GM12801 (cell line): ENCODE results near the gene WSCD1.

ENCODE experiments used
- TF ChIP-seq, protein P1 (sequence below): IDR thresholded peaks from one replicate; pipeline ENCODE4 v1.5.1; 2011; ENCODE audit warnings: control low read depth; ENCODE audit not compliant: insufficient read length; ENCODE audit errors: extremely low read depth

Gene WSCD1

DNA sequence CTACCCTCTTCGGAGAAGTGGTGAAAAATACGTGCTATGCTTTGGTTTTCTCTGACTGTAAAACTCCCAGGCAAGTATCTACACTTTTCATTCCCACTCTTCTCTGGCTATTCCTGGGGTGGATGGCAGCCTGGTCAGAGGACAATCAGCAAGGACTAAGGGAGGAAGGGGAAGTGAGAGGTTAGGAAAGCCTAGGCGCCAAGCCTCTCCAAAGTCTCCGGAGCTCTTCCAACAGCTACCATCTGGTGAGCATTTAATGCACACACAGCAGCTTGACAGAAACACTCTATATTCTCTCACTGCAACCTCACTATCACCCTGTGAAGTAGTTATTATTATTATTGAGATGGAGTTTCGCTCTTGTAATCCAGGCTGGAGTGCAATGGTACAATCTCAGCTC is 65.1 kb downstream of the WSCD1 start:
- TF ChIP-seq, protein P1, sequence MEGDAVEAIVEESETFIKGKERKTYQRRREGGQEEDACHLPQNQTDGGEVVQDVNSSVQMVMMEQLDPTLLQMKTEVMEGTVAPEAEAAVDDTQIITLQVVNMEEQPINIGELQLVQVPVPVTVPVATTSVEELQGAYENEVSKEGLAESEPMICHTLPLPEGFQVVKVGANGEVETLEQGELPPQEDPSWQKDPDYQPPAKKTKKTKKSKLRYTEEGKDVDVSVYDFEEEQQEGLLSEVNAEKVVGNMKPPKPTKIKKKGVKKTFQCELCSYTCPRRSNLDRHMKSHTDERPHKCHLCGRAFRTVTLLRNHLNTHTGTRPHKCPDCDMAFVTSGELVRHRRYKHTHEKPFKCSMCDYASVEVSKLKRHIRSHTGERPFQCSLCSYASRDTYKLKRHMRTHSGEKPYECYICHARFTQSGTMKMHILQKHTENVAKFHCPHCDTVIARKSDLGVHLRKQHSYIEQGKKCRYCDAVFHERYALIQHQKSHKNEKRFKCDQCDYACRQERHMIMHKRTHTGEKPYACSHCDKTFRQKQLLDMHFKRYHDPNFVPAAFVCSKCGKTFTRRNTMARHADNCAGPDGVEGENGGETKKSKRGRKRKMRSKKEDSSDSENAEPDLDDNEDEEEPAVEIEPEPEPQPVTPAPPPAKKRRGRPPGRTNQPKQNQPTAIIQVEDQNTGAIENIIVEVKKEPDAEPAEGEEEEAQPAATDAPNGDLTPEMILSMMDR: no peak

- TF ChIP-seq, protein P1: no peak
These were observed 65.8 kb downstream of the WSCD1 start for GRCh38 chr17:6135996-6136395.

- TF ChIP-seq, protein P1: no peak
These were observed 67.7 kb downstream of the WSCD1 start for GRCh38 chr17:6137716-6138502.

DNA sequence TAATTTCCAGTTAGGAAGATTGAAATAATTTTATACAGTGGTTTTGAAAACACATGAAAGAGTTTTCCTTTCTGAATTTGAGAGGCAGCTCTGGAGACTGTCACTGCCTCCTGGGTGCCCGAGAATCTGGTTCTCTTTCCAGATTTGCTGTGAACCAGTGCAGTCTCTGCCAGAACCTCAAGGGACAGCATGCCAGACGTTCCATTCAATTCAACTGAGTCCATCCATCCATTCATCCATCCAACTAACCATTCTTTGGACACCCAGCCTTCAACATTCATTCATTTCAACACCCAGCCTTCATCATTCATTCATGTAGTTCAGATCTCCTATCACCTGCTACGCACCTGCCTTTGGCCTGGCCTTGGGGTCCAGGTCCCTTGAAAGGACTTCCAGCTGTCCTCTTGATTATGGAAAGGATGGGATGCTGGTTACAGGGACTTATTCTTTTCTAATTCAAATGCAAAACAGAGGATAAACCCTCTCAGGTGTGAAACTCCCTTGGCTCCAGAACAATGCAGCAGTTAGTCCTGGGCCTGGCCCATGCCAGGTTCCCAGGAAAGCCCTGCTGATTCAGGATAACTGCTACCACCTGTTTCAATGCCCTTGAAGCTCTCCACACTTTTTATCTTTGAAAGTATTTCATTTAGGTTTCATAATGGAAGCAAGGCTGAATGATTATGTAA is 68.7 kb downstream of the WSCD1 start:
- TF ChIP-seq, protein P1: no peak

- TF ChIP-seq, protein P1: no peak
These were observed 69.3 kb downstream of the WSCD1 start for GRCh38 chr17:6139447-6139832.

DNA sequence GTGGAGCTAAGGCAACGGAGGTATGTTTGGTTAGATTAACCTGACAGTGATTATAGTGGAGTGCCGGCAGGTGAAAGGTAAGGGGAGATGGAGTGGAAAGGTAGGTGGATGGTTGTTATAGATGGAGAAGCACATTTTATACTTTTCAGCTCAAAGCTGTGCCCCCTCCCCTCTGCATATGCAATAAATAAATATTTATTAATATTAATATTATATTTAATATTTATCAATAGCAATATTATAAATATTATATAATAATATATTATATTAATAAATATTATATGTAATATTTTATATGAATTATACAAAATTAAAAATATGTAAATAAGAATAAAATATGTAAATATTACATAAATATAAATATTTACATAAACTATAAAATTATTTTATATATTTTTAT is 70.0 kb downstream of the WSCD1 start:
- TF ChIP-seq, protein P1: no peak

DNA sequence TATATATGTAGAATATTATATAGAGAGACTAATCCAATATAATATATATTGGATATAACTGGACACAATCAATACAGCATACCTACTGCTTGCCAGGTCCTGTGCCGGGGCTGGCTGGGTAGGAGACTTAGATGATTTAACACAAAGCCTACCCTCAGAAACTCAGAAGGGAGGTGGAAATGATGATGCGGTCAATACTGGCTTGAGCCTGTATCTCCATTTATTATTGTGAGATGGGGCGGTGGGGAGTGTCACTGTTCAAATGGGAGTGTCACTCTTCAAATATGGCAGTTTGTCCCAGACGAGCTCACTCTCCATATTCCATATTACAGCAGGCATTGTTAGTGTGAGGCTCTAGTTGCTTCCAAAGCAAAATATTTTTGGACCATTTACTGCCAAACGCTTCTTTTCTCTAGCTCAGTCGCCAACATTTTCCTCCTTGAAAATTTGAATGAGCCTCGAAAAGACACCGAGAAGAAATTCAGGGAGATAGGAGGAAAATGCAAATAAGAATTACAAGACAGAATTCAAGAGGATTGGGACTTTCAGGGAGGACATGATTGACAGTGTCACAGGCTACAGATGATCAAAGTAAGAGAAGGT is 70.7 kb downstream of the WSCD1 start:
- TF ChIP-seq, protein P1: no peak
